HL-60/S4 (cell line): ENCODE results near the gene CTSF.

Experiments used
- in situ Hi-C: fragments of 300-500 bp; cut with MboI; formaldehyde crosslinking; loops from 2 replicates; pipeline ENCODE4 v1.14.3; 2022; ENCODE audit warnings: low sequenced_read_pairs

CTSF gene

GRCh38 chr11:66539870-66540213 lies 28.6 kb downstream of the CTSF start:
- in situ Hi-C loops = no loop called here

GRCh38 chr11:66539170-66539869 lies 29.1 kb downstream of the CTSF start:
- in situ Hi-C loops = no loop called here

- in situ Hi-C loops = no loop called here
Observed at GRCh38 chr11:66532784-66533183, 35.6 kb downstream of the CTSF start.

- in situ Hi-C loops = no loop called here
Observed at GRCh38 chr11:66531841-66532240, 36.6 kb downstream of the CTSF start.

- in situ Hi-C loops = no loop called here
Observed at GRCh38 chr11:66530927-66531709, 37.3 kb downstream of the CTSF start.

GRCh38 chr11:66529655-66530054 lies 38.8 kb downstream of the CTSF start:
- in situ Hi-C loops = no loop called here

- in situ Hi-C loops = no loop called here
Observed at GRCh38 chr11:66529069-66529468, 39.3 kb downstream of the CTSF start.

GRCh38 chr11:66524304-66525040 lies 43.9 kb downstream of the CTSF start:
- in situ Hi-C loops = no loop called here

- in situ Hi-C loops = no loop called here
Observed at GRCh38 chr11:66523611-66524010, 44.8 kb downstream of the CTSF start.
